Left kidney (tissue), 1 donor: ENCODE data around the gene AMFR. TPM values are rescaled to one million over a fixed set of nuclear protein-coding genes. Genes with fewer than 3 reads are reported as not detected.

ENCODE experiments used
- polyA plus RNA-seq: library from polyadenylated mRNA; unstranded; fragments of 120-200 nt; gene quantifications from one replicate; pipeline ENCODE4 v1.2.1, GENCODE V29; 2013; ENCODE audit not compliant: insufficient read length

Gene AMFR
- polyA plus RNA-seq, 1 donor = 143 TPM

Other genes starting within 250 kb of the AMFR start
- 5.7 TPM for gene GNAO1, start 234.1 kb downstream of the AMFR start, polyA plus RNA-seq
- gene NUDT21, start 25.8 kb upstream of the AMFR start, polyA plus RNA-seq = 155 TPM
- 42.2 TPM for gene OGFOD1, start 26.0 kb upstream of the AMFR start, polyA plus RNA-seq
- gene BBS2, start 94.5 kb upstream of the AMFR start, polyA plus RNA-seq = 122 TPM
- not detected for gene MT4, start 139.5 kb upstream of the AMFR start, polyA plus RNA-seq
- 1.5 TPM for gene MT3, start 164.0 kb upstream of the AMFR start, polyA plus RNA-seq
- 19.0 TPM for gene MT2A, start 183.0 kb upstream of the AMFR start, polyA plus RNA-seq
- 26.6 TPM for gene MT1E, start 200.2 kb upstream of the AMFR start, polyA plus RNA-seq
- 0.30 TPM for gene MT1M, start 207.1 kb upstream of the AMFR start, polyA plus RNA-seq
- gene MT1A, start 213.1 kb upstream of the AMFR start, polyA plus RNA-seq = not detected
- gene MT1B, start 226.3 kb upstream of the AMFR start, polyA plus RNA-seq = 0.47 TPM
- 57.5 TPM for gene MT1F, start 232.4 kb upstream of the AMFR start, polyA plus RNA-seq
- 56.6 TPM for gene MT1G, start 242.5 kb upstream of the AMFR start, polyA plus RNA-seq
- 15.7 TPM for gene MT1H, start 244.3 kb upstream of the AMFR start, polyA plus RNA-seq